ENCODE results near the gene FAM151B. TPM values are rescaled to one million over a fixed set of nuclear protein-coding genes. Genes with fewer than 3 reads are reported as not detected.
"Not testable (repeated sequence)": the region's sequence is repeated elsewhere in the genome, so short reads cannot be mapped to it uniquely, and the experiment has no call there.

Gene FAM151B
- total and polyA plus RNA-seq, 2 experiments from 2014 or later = 0.55 TPM; not detected in 1

GRCh38 chr5:80580291-80580690 lies 92.4 kb downstream of the FAM151B start:
- H3K4me2 ChIP-seq; H3F3A ChIP-seq (replicated peaks; ENCODE audit: low read depth); H3K79me2 ChIP-seq (replicated peaks; ENCODE audit: insufficient read depth); H3K4me3 Mint-ChIP-seq; H3K27me3 ChIP-seq (ENCODE audit: insufficient read depth); H3K4me1 Mint-ChIP-seq; H4K20me1 ChIP-seq (replicated peaks; ENCODE audit: insufficient read depth); H3K27me3 Mint-ChIP-seq (ENCODE audit: insufficient read depth, low read depth, poor library complexity); DNase-seq (ENCODE audit: low spot score); H3K9me2 ChIP-seq (ENCODE audit: insufficient read depth); H3K9me3 Mint-ChIP-seq; H3K36me3 ChIP-seq (ENCODE audit: insufficient read depth); H3K27ac Mint-ChIP-seq; H3K36me3 Mint-ChIP-seq (ENCODE audit: low read depth); ATAC-seq; H3K27ac ChIP-seq (ENCODE audit: low read depth); H2AFZ ChIP-seq; H3K4me1 ChIP-seq (ENCODE audit: insufficient read depth); H3K4me3 ChIP-seq: not testable (repeated sequence)

- Histone ChIP-seq H3K27me3 (ENCODE audit: insufficient read depth) (no peaks in the 10 kb centered on the region), H4K20me1 (replicated peaks; ENCODE audit: insufficient read depth) (no peaks in the 10 kb centered on the region), H3K9me2 (ENCODE audit: insufficient read depth) (no peaks in the 10 kb centered on the region; the same call in 1 of the 2 replicates), H3K36me3 (ENCODE audit: insufficient read depth) (no peaks in the 10 kb centered on the region), H3K4me1 (ENCODE audit: insufficient read depth) (no peaks in the 10 kb centered on the region; the same call in 1 of the 2 replicates), H3K4me3 (no peak overlapping the region), H3K27ac (ENCODE audit: low read depth) (no peak overlapping the region), H3F3A (replicated peaks; ENCODE audit: low read depth) (no peaks in the 10 kb centered on the region), H3K79me2 (replicated peaks; ENCODE audit: insufficient read depth) (no peaks in the 10 kb centered on the region), H2AFZ (peak overlapping the region; percentile 86), H3K4me2 (no peak overlapping the region)
- DNase-seq (ENCODE audit: low spot score) = no peak
- H3K9me3 Mint-ChIP-seq = no peaks in the 10 kb centered on the region
- no peak overlapping the region for H3K27ac Mint-ChIP-seq
- H3K4me3 Mint-ChIP-seq = no peak overlapping the region
- no peak for ATAC-seq
- H3K27me3 Mint-ChIP-seq (ENCODE audit: insufficient read depth, low read depth, poor library complexity) = peaks cover 3% of the 10 kb centered on the region
- no peaks in the 10 kb centered on the region for H3K36me3 Mint-ChIP-seq (ENCODE audit: low read depth)
- H3K4me1 Mint-ChIP-seq = no peaks in the 10 kb centered on the region
- TF ChIP-seq EZH2 (IDR thresholded peaks at IDR 0.05; ENCODE audit: low read depth, unreplicated experiment) (no peak), ZNF114 (CRISPR knock-in tag; IDR thresholded peaks at IDR 0.05) (no peak), ZNF331 (CRISPR knock-in tag; IDR thresholded peaks at IDR 0.05; ENCODE audit: low read depth) (no peak), ETS1 (IDR thresholded peaks at IDR 0.05) (no peak), POLR2AphosphoS5 (IDR thresholded peaks at IDR 0.05; ENCODE audit: low read depth) (no peak), JUNB (IDR thresholded peaks at IDR 0.05; ENCODE audit: unreplicated experiment) (no peak), CTCF (conservative IDR thresholded peaks at IDR 0.05; ENCODE audit: low read depth in 2 of 2) (no peak), EZH2phosphoT487 (IDR thresholded peaks at IDR 0.05; ENCODE audit: unreplicated experiment) (no peak), ZNF462 (CRISPR knock-in tag; IDR thresholded peaks at IDR 0.05) (no peak), NANOG (IDR thresholded peaks at IDR 0.05; ENCODE audit: borderline replicate concordance) (no peak)
Measured at GRCh38 chr5:80584770-80585169, 96.9 kb downstream of the FAM151B start.

Data from GM23338 (cell line).